Measurements from ENCODE around the gene PDAP1.
"Not testable (repeated sequence)": the region's sequence is repeated elsewhere in the genome, so short reads cannot be mapped to it uniquely, and the experiment has no call there.

Gene PDAP1

DNA sequence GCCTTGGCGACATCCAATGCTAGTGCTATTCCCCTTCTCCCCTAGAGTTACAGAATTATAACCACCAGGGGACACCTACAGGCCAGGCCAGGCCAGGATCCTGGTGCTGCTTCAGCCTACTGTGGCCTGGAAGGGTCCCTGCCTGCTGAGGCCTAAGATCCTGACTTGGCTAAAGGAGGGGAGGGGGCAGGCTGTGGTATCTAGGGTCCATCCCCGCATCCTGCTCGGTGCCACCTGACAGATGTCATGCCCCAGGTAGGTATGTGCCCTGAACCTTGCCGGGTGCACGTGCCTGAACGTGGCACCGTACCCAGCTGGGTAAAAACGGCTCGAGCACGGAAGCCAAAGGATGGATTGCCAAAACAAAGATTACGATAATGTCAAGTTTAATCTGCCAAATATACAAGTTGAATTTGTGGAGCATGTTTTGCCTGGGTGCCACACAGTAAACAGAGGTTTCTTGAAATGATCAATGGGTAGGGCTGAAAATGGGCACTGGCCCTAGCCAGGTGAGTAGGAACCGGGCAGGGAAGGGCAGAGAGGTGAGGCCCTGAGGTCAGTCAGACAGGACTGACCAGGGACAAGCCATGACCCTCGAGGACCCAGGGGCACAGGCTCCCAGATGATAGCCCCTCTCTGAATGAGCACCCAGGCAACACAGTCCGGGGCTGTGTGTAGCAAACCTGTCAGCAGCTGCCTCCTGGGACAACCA is 12.6 kb downstream of the PDAP1 start:
- DNase-seq = no peak

DNA sequence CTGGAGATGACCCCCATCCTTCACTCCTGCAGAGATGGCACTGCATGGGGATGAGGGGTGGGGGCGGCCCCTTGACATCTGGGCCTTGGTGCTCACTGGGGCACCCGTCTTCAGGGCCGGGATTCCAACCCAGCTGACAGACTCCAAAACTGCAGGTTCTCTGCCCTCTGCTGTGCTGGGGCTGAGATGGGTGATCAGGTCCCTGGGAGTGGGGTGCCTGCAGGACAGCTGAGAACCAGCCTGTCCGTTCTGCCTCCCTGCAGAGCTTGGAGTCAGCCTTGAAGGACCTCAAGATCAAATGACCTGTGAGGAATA is 14.3 kb downstream of the PDAP1 start:
- no peak for DNase-seq

DNA sequence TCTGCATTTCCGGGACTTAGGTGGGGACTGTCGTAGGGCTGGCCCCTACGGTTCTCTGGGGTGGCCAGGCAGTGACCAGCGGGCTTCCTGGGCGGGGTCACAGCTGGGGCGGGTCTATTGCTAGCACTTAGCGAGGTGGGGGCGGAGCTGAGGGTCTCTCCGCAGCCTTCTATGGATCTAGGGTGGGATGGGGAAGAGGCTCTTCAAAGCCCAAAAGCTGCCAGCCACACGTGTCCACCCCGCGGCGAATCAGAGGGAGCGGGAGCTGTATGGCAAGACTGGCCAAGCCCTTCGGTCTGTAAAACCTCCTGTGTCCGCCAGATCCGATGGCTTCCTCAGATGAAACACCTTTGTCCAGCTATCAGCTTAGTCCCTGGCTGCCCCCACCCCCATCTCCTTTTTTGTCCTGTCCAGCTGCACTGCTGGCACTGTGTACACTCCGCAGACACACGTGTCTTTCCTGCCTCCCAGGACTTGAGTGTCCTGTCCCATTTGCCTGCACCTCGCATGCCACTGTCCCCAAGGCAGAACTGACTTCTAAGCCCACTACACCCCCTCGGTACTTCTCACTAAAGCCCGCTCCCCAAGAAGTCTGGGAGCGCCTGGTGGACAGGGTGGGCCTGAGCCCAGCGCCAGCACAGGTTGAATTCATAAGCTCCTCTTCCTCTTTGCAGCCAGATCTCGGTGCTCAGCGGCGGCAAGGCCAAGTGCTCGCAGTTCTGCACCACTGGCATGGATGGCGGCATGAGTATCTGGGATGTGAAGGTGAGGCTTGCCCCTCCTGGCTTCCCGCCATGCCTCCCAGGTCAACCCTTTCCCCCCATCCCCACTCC is 14.8 kb downstream of the PDAP1 start:
- DNase-seq = no peak

DNA sequence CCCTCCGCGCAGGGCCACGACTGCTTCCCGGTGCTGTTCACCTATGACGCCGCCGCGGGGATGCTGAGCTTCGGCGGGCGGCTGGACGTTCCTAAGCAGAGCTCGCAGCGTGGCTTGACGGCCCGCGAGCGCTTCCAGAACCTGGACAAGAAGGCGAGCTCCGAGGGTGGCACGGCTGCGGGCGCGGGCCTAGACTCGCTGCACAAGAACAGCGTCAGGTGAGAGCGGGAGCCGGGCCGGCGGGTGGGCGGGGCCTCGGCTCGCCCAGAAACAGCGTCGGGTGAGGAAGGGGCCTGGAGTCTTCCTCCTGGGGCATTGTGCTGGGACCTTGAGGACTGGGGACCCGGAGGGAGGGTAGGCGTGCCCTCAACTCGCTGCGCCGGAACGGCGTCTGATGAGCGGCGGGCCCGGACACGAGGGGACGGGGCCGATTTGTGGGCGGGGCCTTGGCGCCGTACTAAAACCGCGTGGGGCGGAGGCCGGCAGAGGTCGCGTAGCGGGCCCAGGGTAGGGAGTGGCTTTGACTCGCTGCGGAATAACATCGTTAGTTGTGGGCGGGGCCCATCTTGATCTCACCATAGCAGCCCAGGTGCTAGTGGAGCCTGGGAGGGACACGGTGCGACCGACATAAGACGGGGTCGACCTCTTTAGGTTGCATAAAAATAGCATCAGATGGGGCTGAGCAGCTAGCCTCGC is 15.6 kb downstream of the PDAP1 start:
- peak; percentile 42 for DNase-seq

DNA sequence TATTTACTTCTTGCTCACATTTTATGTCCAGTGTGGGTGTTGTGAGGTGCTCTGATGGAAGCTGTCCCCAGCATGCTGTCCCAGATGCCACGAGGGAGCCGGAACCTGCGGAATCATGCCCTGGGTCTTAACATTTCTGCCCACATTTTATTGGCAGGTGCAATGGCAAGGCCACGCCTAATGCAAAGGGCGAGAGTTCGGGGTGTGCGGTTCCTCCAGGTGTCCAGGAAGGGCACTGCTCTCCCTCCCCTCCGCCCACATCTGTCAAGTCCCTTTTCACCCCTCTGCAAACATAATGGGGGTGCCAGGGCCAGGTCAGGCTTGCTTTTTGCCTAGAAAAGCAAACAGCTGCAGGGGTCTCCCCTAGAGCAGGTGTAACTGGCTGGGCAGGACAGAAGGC is 16.4 kb downstream of the PDAP1 start:
- DNase-seq = no peak

DNA sequence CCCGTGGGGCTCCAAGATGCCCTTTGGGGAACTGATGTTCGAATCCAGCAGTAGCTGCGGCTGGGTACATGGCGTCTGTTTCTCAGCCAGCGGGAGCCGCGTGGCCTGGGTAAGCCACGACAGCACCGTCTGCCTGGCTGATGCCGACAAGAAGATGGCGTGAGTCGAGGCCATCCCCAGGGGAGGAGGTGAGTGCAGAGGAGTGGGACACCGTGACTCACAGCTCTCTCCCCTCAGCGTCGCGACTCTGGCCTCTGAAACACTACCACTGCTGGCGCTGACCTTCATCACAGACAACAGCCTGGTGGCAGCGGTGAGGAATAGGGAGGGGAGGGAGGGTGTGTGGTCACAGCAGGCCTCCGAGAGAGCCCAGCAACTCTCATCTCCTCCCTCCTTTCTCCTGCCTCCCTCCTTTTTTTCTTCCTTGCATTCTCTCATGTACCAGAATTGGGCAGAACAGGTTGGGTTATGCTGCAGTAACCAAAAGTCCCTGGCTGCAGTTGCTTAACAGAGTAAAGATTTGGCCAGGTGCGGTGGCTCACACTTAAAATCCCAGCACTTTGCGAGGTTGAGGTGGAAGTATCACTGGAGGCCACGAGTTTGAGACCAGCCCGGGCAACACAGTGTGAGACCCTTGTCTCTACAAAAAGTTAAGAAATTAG is 17.3 kb downstream of the PDAP1 start:
- no peak for DNase-seq

DNA sequence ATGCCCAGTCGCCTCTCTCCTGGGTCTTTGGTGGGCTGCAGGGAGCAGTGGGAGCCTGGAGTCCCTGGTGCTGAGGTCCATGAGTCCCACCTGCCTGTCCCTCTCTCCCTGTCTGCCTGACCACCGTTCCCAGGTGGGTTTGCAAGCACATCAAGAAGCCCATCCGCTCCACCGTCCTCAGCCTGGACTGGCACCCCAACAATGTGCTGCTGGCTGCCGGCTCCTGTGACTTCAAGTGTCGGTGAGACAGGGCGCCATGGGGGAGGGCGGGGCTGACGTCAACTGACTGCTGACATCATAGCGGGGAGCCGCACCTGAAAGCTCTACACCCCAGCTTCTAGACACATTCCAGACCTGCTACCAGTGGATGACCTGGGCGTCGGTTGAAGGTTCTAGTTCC is 18.6 kb downstream of the PDAP1 start:
- DNase-seq = no peak

DNA sequence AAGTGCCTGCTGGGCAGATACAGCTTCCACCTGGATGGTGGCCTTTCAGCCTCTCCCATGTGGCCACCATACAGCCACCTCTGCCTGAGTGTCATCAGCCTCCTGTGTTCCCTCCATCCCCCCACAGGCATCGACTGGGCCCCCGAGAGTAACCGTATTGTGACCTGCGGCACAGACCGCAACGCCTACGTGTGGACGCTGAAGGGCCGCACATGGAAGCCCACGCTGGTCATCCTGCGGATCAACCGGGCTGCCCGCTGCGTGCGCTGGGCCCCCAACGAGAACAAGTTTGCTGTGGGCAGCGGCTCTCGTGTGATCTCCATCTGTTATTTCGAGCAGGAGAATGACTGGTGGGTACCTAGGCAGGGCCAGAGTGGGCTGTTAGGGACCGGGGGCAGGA is 20.5 kb downstream of the PDAP1 start:
- DNase-seq = no peak

DNA sequence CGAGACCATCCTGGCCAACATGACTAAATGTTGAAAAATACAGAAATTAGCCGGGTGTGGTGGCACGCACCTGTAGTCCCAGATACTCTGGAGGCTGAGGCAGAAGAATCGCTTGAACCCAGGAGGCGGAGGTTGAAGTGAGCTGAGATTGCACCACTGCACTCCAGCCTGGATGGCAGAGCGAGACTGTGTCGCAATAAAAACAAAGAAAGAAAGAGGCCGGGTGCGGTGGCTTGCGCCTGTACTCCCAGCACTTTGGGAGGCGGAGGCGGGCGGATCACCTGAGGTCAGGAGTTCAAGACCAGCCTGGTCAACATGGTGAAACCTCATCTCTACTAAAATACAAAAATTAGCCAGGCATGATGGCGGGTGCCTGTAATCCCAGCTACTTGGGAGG is 21.2 kb downstream of the PDAP1 start:
- DNase-seq = not testable (repeated sequence)

DNA sequence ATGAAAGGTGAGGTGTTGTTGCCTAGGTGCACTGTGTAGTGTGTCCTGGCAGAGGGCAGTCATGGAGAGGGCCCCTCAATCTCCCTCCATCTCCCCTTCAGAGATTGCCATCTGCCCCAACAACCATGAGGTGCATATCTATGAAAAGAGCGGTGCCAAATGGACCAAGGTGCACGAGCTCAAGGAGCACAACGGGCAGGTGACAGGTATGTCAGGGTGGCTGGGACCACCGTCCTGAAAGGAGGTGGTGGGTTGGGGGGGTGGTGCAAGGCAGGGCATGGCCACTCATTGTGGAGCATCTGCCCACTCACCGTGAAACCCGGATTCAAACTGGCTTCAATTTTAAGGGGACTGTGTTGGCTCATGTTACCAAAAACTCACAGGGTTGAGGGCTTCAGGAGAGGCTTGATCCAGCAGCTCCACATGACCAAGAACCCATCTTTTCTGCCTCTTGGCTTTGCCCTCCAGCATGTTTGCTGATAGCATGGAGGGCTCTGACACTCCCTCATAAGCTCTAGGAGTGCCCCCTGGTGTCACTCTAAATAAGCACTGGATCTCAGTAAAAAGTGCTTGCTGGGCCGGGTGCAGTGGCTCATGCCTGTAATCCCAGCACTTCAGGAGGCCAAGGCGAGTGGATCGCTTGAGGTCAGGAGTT is 21.7 kb downstream of the PDAP1 start:
- no peak for DNase-seq

DNA sequence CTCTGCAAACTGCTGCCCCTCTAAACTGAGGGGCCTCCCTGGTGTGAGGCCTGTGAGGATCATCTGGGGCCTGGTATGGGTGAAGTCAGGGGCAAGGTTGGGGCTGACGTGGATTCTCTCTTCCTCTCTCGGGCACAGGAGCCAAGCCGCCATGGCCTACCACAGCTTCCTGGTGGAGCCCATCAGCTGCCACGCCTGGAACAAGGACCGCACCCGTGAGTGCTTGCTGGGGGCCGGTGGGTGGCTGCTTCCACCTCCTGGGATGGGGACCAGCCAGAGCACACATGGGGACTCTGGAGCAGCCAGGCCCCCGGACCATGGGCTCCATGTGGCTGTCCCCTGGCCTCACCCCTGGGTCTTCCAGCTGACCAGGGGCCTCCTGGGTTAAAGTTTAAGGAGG is 22.8 kb downstream of the PDAP1 start:
- no peak for DNase-seq

DNA sequence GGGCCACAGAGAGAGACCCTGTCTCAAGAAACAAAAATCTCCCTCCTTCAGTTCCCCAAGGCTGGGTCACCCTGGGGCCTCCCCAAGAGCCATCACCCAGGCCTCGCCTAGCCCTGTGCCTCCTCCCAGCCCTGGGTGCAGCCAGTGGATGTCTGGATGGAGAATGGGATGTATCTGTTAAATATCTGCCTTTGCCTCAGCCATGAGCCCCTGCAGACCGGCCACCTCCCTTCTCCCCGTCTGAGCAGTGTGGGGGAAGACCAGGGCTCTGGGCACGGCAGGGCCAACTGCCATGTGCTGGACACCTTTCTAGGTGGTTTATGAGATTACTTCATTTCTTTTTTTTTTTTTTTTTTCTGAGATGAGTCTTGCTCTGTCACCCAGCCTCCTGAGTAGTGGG is 23.9 kb downstream of the PDAP1 start:
- DNase-seq = no peak

DNA sequence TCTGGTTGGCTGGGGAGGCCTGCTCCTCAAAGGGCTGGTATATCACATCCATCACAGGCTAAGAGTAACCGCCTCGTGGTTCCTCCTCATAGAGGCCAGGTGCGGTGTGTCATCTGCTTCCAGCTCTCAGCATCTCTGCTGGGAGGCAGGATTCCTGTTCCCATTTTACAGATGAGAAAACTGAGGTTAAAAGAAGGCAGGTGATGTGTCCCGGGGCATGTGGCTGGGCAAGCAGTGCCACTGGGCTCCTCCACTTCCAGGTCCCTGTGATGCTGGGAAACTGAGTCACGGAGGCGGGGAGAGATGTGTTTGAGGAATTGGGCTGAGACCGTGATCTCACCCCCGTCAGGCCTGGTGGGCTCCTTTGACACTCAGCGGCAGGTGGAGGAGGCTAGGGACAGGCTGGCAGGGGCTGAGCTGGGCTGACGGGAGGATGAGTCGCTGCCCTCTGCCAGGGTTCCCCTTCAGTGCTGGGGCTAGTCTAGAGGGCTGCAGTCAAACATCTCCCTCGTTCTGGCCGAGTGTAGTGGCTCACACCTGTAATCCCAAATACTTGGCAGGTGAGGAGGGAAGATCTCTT is 24.5 kb downstream of the PDAP1 start:
- no peak for DNase-seq

DNA sequence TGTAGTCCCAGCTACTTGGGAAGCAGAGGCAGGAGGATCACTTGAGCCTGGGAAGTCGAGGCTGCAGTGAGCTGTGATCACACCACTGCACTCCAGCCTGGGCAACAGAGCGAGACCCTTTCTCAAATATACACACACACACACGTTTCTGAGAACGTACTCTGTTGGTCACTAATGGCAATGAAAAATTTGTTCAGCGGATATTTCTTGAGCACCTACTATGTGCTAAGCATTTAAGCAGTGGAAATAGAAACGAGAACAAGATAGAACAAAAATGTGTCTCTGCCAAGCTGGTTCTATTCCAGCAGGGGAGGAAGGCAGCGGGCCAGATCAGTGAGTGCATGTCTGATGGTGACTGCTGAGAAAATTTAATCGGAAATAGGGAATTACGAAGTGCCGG is 25.2 kb downstream of the PDAP1 start:
- DNase-seq = no peak

DNA sequence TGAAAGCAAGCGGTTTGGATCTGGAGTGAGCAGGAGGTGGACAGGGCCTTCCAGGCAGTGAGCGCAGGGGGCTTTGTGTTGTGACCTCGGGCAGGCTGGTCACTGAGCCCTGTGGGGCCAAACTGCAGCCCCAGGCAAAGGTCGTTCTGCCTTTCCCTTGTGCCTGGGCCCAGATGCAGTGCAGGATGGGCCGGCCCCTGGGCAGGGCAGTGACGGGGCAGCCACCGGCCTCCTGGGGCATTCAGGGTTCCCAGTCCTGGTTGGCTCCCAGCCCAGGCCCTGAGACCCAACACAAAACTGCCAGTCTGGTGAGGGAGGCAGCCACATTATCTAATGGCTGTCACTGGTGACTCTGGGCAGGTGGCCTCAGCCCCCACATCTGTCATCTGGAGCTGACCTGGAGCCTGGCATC is 26.7 kb downstream of the PDAP1 start:
- no peak for DNase-seq

DNA sequence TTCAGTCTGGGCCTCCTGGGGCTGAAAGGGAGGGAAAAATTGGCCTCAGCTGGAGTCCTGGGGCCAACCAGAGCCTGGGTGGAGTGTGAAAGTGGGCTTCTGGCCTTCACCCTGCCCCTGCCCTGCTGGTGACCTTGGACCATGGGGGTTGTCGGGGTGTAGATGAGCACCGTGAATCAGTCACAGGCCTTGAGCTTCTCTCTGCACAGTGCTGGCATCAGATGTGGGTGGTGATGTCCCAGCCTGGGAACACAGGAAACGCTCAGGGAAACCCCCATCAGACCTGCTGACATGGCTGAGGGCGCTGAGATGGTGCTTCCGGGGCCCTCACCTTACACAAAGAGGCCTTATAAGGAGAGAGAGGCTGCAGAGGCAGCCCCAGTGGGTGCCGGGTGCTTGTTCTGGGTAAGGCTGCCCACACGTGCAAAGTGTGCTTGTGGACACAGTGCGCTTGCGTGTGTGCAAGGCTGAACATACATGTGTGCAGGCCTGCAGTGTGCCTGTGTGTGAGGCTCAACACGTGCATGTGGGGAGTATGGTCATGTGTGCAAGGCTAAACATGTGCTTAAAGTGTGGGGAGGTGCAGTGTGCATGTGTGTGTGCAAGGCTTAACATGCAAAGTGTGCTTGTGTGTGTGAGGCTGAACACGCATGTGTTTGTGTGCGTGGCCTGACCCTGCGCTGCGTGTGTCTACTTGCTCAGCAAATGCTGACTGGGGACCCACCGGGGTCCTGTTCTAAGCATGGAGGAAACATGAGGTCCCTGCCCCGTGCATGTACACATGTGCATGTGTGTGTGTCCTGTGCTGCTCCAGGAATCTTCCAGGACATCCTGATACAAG is 27.4 kb downstream of the PDAP1 start:
- DNase-seq = no peak

DNA sequence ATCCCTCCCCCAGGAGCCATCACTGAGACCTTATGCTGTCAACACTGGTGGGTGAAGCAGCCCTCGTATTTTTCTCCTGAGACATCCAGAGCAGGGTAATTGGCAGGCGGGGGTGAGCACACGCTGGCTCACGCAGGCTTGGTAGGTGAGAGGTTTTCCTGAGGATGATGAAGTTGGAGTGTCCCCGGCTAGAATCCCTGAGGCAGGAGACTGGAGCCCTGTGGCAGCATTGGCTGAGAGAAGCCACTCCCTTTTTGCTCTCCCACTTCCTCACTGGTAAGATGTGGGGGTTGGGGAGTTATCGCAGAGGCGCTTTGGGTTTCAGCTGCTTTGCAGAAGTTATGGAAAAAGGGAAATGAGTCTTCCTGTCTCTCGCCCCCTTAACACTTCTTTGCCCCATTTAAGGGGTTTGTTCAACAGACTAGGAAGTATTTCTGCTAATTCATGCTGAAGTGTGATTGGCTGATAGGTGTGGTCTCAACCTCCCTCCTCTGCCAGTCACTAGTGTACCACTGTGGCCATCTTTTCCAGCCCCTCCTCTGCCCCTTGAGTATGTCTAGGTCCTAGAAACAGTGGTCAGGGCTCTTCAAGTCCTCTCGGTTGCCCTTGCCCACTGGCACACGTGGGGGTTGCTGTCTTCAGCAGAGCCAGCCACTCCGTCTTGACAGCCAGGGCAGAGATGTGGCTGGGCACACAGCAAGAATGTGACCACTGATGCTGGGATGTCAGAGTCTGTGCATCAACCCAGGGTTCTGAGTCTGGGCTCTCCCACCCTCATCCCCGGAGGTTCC is 28.2 kb downstream of the PDAP1 start:
- DNase-seq = no peak

DNA sequence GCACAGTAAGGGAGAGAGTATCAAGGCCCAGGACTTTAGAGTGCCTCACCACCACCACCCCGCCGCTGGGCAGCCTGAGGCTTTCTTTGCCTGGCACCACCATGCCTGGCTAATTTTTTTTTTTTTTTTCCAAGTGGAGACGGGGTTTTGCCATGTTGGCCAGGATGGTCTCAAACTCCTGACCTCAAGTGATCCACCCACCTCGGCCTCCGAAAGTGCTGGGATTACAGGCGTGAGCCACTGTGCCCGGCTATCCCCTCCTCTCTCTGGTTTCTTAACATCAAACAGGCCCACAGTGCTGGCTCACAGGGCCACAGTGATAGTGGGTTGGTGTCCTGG is 28.7 kb downstream of the PDAP1 start:
- not testable (repeated sequence) for DNase-seq

DNA sequence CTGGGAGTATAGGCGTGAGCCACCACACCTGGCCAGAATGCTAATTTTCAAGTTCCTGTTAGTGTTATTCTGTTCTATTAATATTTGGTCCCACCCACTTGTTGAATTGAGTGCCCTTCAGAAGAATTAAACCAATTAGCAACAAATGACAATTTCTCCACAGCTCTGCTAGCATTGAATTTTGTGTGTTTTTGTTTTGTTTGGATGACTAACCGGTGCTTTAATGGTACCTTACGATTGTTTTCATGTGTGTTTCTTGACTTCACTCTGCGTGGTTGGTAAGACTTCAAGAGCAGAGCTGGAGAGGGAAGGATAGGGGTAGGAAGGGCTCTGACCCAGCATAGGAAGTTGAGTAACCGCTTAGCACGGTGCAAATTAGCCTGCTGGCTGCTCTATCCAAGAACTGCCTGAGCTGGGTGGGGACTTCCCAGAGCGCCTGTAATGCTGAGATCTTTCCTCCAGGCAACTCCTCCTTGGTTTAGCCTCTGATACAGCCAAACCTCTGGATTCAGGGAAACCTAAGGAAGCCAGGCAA is 29.3 kb downstream of the PDAP1 start:
- DNase-seq = no peak

DNA sequence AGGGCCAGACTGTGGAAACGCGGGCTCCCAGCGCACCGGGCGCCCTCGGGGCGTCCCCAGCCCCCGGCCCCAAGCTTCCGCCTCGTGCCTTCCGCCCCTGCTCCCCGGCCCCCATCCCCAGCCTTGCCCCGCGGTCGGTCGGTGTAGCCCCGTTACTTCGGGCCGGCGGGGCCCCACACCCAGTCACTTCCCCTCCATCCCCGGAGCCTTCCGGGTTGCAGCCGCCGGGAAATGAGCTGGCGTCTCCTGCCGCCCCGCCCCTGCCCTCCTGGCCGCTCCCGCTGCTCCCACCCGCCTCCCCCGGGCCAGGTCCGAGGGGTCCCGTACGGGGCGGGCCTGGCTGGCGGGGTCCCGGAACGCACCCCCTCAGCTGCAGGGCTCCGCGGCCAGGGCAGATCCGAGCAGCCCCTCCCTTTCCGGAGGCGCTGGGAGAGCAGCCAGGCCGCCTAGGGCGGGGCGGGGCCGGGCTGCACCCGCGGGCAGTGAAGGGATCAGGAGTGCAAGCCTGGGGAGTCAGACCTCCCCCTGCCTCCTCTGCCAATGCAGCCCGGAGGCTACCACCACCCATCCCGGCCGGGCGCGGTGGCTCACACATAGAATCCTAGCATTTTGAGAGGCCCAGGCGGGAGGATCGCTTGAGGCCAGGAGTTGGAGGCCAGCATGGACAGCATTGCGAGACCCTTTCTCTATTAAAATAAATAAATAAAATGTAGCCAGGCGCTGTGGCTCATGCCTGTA is 33.2 kb downstream of the PDAP1 start:
- DNase-seq = peak; percentile 28

All from NCI-H510A treated with DMSO at 0.1 percent for 48 hours (cell line).